Measurements from ENCODE around the gene PLEKHO2.

DNA sequence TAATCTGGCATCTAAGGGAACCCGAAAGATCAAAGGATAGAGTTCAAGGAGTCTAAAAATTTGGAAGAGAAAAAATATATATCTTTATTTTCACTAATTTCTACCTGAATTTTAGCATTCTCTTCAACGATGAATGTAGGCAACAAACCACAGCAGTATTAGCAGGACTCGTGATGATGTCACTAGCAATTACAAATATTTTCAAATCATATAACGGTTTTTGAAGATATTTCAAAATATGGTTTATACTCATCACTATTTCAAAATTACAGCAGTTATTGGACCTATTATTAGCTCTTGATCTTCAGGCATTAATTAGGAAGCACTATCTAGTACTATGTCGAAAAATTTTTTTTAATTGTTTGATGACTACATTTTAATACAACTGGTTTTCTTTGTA is 43.0 kb downstream of the PLEKHO2 start:
- no peak for TF ChIP-seq POLR2AphosphoS5 (IDR thresholded peaks at IDR 0.05; ENCODE audit: low read depth, low read length)
- no peak for TF ChIP-seq TAF1 (IDR thresholded peaks at IDR 0.05; ENCODE audit: borderline replicate concordance, insufficient read depth, low read length)
- TF ChIP-seq, protein P1, sequence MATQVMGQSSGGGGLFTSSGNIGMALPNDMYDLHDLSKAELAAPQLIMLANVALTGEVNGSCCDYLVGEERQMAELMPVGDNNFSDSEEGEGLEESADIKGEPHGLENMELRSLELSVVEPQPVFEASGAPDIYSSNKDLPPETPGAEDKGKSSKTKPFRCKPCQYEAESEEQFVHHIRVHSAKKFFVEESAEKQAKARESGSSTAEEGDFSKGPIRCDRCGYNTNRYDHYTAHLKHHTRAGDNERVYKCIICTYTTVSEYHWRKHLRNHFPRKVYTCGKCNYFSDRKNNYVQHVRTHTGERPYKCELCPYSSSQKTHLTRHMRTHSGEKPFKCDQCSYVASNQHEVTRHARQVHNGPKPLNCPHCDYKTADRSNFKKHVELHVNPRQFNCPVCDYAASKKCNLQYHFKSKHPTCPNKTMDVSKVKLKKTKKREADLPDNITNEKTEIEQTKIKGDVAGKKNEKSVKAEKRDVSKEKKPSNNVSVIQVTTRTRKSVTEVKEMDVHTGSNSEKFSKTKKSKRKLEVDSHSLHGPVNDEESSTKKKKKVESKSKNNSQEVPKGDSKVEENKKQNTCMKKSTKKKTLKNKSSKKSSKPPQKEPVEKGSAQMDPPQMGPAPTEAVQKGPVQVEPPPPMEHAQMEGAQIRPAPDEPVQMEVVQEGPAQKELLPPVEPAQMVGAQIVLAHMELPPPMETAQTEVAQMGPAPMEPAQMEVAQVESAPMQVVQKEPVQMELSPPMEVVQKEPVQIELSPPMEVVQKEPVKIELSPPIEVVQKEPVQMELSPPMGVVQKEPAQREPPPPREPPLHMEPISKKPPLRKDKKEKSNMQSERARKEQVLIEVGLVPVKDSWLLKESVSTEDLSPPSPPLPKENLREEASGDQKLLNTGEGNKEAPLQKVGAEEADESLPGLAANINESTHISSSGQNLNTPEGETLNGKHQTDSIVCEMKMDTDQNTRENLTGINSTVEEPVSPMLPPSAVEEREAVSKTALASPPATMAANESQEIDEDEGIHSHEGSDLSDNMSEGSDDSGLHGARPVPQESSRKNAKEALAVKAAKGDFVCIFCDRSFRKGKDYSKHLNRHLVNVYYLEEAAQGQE (IDR thresholded peaks at IDR 0.05; ENCODE audit: insufficient read depth in 1 of 2, low read depth in 2 of 2, low read length in 2 of 2): no peak
- TF ChIP-seq SIN3A (IDR thresholded peaks at IDR 0.05; ENCODE audit: borderline replicate concordance, insufficient read depth, low read length): no peak

Measured in PFSK-1 (cell line).